NCI-H1694 treated with DMSO at 0.1 percent for 48 hours (cell line): ENCODE results near the gene SLC34A1.
"Not testable (repeated sequence)": the region's sequence is repeated elsewhere in the genome, so short reads cannot be mapped to it uniquely, and the experiment has no call there.

Experiments used
- DNase-seq: peaks from one replicate; lab custom pipeline; 2025; lab: John Stamatoyannopoulos, UW

Gene SLC34A1

DNA sequence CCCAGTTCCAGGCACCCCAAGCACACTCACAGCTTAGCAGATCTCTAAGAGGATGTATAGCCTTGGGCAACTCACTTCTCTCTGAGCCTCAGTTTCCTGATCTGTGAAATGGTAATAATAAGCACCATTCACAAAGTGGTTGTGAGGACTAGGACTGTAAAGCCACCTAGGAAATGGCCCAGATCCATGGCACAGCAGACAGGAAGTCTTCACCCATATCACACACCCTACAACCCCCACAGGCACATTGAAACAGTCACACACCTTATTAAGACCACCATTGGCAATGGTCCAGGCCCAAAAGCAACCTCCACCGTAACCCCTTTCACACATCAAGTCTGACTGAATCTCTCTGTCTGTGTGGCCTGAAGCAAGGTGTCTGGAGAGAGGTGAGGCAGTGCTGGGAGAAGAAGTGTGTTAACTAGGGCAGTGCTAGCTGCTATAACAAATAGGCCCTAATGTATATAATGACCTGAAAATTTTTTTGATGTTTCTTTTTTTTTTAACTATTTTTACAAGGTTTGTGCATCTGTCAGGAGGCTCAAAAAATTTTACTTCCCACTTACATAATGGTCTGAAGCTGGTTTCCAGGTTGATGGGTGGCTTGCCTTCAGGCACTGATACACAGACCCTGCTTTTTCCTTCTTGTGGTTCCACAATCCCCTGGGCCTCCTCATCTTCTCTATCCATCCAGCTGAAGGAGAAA is 28.9 kb upstream of the SLC34A1 start:
- no peak for DNase-seq

DNA sequence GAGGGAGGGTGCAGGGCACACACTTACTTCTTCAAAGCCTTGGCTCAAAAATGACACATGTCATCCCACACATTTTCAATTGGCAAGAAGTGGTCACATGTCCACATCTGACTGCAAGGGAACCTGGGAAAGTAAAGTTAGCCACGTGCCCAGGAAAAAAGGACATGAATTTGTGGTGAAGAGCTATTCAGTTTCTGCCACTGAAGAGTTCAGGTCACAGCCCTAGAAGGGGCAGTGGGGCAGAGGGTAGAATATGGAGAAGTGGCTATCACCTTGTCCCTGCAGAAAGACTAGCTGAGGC is 28.4 kb upstream of the SLC34A1 start:
- DNase-seq, result no peak

DNA sequence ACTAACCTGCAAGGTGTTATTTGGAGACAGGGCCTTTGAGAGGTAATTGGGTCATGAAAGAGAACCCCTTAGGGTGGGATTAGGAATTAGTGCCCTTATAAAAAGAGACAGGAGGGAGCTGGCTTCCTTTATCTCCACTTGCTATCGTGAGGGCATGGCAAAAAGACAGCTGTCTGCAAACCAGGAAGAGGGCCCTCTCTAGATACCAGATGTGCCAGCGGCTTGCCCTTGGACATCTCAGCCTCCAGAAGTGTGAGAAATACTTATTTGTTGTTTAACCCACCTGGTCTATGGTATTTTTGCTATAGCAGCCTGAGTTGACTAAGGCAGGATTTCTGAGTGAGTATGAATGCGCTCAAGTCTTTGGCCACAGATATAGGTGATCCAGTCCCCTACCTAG is 27.5 kb upstream of the SLC34A1 start:
- no peak for DNase-seq

DNA sequence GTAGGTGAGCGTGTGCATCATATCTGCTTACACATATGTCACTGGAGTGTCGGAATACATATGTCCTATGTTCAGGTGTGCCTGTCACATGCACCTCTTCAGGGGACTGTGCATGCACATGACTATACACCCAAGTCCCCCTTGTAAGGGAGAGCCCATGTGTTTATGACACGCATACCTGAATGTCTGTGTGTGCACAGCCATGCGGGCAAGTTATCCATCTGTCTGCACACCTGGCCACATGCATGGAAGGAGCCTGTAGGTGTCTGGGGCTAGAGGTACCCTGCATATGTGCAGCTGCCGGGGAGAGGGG is 27.1 kb upstream of the SLC34A1 start:
- DNase-seq, result no peak

DNA sequence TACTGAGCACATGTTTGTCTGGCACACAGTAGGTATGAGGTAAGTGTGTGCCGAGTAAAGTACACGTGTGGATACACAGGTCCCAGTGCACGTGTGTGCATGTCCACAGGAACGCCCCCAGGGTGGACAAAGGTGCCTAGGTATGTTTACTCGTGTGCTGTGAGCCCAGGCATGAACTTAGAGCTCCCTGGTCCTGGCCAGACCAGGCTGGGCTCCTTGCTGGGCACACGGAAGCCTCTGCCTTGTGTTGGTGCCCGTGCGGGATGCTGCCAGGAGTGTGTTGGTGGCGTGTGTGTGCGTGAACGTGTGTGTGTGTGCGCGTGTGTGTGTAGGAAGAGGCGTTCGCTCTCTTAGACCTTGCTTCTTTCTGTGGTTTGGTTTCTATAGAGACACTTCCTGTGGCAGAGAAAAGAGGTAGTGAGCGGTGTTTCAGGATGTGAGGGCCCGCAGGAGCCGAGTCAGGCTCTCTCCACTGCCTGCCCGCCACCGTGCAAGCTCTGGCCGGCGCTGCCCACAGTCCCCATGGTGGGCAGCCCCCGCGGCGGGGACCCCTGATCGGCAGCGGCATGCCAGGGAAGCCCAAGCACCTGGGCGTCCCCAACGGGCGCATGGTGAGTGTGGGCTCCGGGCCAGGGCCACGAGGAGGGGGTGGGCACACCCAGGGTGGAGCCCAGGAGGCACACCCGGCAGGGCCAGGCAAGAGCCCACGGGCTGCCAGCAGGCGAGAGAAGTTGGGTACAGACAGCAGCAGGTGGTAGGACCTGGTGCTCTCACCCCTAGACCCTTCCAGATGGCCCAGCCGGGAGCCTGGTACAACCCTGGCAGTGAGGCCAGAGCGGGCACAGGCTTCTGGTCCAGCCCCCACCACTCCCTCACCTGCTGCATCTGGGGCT is 26.5 kb upstream of the SLC34A1 start, which contains the start of gene RGS14:
TSS of gene RGS14 (plus strand) at position 466 of the 893 bp plus-strand sequence. CDS start at position 567, 101 bp downstream.
- no peak for DNase-seq

DNA sequence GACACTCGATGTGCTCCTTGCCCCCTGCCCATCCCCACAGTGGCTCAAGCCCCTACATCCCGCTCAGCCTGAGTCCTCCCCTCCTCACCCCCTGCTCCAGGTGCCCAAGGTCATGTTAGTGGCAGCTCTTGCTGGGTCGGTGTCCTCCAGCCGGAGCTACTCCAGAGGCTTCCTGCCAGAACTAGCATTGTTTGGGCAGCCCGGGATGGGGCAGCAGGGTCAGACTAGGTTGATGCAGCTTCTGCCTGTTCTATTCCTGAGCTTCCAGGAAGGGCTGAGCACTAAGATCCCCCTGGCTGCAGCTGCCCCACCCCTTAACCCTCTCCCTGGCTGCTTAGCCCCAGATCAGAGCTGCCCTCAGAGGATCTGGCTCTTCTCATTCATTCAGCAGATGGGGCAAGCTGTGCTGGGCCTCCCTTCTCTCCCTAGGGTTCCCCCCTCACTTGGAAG is 25.8 kb upstream of the SLC34A1 start:
- no peak for DNase-seq

DNA sequence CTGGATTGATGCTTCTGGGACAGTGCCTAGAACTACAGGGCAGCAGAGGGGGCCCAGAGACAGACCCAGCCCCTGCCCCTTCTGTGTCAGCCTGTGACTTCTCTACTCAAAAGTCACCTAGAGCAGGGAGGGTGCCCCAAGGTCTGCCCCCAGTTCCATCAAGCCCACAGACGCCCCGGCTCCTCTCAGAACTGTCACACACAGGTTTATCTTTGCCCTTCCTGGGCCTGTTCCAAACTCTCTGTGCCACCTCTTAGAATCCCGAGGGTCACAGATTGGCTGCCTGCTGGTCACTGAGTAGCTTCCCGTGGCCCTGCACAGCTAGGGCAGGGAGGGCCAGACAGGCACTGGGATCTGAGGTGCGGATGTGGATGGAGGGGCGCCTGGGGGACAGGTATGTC is 24.8 kb upstream of the SLC34A1 start:
- DNase-seq, result no peak

DNA sequence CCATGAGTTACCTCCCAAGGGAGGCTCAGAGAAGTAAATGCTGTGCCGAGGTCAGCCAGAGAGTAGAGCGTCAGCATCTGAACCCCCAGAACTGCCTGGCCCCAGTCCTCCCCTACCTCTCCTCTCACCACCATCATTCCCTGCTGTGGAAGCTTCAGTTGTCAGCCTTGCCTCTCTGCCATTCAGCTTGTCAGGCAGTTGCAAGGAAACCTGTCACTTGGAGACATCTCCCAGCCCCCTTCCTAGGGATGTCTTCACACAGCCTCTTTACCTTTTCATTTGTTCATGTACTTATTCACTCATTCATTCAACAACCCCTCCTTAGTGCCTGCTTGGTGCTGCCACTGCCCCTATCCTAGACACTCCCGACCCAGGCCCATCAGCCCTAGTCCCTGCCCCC is 24.4 kb upstream of the SLC34A1 start:
- no peak for DNase-seq

DNA sequence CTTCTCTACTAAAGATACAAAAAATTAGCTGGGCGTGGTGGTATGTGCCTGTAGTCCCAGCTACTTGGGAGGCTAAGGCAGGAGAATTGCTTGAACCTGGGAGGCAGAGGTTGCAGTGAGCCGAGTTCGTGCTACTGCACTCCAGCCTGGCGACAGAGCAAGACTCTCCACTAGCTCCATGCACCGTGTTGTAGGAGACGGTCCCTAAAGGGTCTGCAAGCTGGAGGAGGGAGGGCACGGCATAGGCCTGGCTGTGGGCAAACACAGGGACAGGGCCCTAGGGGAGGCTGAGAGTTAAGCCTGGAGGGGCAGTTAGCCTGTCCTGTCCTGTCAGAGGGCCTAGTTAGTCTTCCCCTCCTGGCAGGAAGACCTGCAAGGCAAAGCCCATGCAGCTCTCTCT is 23.5 kb upstream of the SLC34A1 start:
- DNase-seq, result not testable (repeated sequence)

DNA sequence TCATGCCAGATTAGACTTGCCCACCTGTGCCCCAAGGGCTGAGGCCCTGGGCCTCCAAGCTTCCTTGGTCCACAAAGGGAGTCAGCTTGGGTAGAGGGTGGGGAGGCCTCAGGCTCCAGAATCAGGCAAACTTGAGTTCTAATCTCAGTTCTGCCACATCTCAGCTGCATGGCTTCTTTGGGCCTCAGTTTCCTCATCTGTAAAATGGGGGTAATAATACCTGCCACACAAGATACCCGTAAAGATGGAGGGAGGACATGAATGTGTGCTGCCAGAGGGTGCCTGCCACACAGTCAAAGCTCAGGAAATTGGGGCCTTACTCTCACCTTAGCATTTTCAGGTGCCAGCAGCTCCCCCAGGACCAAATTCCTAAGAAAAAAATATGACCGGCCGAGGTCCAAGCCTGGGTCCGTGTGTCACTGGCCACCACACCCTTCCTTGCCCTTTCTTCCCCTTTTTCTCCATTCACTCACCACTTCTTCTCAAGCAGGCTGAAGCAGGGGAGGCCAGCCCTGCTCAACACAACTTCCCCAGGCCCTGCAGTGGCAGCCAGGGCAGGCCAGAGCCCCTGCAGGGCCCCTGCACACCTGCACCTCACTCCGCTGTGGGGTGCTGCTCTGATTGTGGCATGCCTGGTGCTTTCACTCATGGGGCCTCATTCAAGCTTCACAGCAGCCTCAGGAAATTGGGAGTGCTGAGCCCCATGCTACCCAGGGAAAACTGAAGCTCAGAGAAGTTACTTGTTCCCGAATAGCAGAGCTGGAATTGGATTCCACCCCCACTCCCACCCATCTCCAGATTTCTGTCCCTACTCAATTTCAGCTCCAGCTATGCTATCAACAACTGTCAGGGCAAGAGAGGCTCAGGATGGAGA is 22.6 kb upstream of the SLC34A1 start:
- DNase-seq, result no peak

DNA sequence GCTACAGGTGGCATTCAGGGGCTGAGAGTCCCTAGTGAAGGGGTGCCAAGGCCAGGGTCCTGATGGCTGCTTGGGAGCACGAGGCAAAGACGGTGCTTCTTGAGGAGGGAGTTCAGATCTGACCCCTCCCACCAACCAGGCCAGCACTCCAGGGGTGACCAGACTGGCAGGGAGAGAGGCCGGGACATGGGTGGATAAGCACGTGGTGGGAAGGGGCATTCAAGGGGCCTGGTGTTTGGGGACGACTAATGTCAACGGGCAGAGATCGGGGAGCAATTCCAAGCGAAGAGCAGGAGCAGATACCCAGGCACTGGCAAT is 22.0 kb upstream of the SLC34A1 start:
- no peak for DNase-seq

DNA sequence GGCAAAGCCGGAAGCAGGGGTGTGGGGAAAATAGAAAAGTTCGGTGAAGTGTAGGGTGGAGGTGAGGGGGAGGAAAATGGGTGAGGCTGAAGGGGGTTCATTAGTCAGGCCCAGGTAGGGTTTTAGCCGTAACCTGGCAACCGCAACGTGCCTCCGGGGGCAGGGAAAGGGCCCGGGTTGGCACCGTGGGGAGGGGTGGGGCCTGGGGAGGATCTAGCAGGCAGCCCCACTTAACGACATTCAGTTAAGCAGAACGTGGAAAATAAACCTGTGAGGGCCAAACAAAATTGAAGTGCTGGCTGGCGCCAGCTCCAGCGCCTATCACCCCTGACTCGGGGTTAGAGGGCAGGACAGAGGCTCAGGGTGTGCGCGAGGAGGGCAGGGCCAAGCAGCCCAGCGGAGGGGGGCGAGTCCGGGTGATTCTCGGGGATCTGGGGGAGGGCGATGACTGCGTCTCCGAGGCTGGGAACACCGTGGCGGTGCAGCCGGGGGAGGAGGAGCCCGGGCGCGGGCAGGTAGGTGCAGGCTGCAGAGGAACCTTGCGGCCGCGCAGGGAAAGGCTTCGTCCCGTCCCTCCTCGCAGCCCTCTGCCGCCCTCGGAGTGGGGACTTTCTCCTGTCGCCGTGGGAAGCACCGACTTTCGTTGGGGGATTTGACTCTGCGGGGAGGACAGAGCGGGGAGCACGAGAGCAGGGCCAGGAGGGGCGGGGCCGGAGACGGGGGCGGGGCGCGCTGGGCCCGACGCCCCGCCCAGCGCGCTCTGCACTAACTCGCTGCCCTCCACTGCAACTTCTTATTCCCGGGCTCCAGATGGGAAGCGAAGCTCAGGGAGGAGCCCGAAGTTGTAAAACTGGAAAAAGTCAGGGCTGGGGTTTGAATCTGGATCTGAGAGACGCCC is 21.4 kb upstream of the SLC34A1 start:
- DNase-seq, result no peak

DNA sequence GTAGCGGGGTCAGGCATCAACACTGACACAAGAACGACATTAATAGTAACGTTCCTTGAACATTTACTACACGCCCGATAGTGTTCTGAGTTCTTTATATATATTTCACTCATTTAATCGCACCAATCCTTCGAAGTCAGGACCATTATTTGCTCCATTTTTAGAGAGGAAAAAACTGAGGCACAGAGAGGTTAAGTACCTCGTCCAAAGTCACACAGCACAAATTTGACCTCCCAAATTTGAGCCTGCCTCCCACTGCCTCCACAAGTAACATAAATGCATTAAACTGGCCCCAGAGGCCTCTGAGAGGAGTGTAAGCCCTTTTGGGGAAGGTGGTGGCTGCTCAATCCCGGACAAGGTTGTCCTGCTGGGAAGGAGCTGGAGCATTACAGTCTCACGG is 20.7 kb upstream of the SLC34A1 start:
- no peak for DNase-seq

DNA sequence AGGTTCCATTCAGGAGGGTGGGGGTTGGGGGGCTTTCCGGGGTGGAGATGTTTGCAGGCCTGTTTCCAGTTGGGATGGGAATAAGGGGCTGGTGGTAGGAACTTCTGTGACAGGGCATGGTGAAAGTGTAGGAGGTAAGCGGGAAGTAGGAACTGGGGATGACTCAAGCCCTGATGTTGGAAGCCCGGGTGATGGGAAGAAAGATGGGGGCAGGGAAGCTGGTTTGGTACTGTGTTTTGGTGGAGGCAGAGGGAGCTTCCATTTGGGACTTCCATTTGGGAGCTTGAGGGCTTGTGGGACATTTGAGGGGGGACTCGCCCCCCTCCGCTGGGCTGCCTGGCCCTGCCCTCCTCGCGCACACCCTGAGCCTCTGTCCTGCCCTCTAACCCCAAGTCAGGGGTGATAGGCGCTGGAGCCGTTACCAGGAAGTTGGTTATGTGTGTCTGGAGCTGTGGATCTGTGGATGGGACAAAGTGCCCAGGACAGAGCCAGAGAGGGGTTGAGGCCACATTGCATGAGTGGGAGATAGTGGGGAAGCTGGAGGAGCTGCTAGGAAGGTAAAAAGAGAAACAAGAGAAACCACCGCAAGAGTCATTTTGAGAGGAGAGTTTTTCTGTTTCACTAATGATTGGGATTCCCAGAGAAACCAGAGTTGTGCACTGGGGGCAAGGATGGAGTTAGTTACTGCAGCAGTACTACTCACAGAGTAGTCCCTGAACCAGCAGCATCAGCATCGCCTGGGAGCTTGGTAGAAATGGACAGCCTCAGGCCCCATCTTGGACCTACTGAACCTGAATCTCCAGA is 19.9 kb upstream of the SLC34A1 start:
- DNase-seq, result no peak

DNA sequence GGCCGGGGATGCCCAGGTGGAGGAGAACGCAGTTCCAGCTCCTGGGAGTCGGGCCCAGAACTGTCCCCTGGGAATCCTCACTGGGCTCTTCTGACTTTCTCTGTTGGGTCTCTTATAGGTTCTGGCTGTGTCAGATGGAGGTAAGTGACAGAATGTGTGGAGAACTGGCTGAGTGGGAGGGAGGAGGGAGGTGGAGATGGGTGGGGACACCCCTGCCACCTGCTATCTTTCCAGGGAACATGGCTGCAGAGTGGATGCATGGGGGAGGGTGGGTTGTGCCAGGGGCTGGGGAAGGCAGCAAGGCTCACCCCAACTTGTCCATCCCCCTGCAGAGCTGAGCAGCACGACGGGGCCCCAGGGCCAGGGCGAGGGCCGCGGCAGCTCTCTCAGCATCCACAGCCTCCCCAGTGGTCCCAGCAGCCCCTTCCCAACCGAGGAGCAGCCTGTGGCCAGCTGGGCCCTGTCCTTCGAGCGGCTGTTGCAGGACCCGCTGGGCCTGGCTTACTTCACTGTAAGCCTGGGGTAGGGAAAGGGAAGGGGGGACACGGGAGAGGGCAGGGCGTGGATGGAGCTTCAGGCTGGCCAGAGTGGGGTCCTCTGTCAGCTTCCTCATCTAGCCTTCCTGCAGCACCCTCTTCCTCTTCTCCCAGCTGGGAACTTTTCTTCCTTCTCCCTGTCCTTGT is 18.2 kb upstream of the SLC34A1 start:
- DNase-seq, result no peak

DNA sequence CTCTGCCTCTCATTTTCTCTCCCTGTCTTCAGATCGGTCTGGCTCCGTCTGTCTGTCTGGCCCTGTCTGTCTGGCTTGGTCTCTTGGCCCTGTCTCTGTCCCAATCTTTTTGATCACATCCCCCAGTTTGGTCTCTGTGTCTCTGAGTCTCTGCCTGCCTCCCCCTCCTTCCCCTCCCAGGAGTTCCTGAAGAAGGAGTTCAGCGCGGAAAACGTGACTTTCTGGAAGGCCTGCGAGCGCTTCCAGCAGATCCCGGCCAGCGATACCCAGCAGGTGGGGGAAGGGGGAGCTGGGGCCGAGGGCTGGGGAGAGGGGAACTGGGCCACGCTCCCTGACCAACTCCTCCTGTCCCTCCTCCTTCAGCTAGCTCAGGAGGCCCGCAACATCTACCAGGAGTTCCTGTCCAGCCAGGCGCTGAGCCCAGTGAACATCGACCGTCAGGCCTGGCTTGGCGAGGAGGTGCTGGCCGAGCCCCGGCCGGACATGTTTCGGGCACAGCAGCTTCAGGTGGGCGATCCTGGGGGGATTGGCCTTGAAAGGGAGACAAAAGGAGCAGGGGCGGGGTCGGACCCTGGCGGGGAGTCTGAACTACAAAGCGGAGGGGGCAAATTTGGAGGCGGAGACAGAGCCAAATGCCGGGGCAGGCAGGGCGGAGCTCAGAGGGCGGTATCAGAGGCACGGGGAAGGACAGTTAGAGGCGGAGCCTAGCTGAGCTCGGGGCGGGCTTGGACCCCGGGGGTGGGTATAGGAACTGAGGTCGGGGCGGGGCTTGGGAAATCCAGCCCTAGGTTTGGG is 17.5 kb upstream of the SLC34A1 start:
- DNase-seq, result no peak

DNA sequence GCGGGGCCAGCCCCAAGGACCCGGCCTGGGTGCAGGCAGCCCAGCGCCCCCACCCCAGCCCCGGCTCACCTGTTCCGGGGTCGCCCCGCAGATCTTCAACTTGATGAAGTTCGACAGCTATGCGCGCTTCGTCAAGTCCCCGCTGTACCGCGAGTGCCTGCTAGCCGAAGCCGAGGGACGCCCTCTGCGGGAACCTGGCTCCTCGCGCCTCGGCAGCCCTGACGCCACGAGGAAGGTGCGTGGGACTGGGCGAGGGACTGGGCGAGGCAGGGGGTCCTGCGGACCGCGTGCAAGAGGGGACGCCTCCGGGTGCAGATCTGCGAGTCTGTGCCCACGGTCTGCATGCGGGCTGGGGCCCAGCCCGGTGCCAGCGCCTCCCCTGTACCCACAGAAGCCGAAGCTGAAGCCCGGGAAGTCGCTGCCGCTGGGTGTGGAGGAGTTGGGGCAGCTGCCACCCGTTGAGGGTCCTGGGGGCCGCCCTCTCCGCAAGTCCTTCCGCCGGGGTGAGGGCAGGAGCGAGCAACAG is 16.8 kb upstream of the SLC34A1 start:
- no peak for DNase-seq

DNA sequence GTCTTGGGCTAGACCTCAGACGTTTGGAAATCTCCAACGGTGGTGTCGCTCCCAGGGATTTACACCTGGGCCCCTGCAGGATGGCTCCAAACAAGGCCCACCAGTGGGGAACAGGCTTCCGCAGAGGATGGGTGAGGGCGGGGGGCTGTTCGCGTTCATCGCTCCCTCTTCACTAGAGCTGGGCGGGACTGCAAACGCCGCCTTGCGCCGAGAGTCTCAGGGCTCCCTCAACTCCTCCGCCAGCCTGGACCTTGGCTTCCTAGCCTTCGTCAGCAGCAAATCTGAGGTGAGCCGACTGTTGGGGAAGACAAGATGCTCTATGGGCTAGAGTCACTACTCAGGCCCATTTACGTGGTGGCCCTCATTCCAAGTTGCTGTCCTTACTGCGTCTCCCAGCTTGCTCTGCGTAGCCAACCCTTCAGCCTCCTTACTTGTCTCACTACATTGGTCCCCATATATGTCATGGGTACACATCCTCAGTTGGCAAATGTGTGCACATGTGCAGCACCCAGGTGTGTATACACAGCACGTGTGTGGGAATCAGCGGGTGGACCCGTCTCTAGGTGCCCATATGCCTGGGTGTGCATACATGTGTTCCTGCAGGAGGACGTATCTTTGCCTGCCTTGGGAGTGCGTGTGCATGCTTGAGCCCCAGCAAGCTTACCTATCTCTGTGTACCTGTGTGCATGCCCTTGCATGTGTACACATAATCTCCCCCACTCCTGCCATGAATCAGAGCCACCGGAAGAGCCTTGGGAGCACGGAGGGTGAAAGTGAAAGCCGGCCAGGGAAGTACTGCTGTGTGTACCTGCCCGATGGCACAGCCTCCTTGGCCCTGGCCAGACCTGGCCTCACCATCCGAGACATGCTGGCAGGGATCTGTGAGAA is 16.0 kb upstream of the SLC34A1 start:
- DNase-seq, result no peak
